ENCODE data around the gene DVL1. TPM values are rescaled to one million over a fixed set of nuclear protein-coding genes. Genes with fewer than 3 reads are reported as not detected.

DVL1 gene
- polyA plus RNA-seq, 3 donors = 23.6 to 45.9 (median 42.6) TPM

DNA sequence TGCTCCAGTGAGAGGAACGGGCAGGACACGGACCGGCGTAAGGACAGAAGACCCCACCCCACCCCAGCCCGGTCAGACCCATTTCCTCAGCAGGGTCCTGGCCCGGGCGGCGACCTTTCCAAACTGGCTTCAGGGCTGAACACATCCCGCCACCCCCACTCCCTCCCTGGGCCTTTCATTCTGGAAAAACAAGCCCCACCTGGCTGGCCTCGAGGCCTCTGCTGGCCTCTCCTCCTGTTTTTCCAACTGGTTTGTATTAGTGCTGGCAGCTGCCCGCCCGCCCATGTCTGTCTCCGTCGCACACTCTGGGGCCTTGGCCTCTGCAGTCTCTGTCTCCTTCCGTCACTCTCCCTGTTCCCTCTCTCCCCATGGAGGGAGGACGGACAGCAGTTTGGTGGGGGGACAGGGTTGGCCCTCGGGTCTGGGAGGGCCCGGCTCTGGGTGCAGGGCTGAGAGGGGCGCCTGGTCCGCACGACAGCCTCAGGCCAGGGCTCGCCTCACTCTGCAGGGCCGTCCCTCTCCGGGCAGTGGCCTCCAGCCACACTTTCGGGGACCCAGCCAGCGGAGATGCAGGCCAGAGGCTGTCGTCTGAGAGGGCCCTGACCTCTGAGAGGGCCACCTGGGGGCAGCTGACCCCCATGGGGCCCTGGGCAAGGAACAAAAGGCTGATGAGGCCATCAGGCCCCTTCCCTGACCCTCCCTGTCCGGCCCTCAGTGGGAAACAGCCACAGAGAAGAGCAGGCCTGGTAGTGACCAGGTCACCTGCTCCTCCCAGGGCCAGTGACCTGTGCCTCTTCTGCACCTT is 10.6 kb upstream of the DVL1 start:
- peak in 2 of 11 donors; percentile 51 to 65 for DNase-seq (ENCODE audit: extremely low read depth in 1 of 11, low read depth in 9 of 11, low spot score in 4 of 11)

GRCh38 chr1:1359308-1359663 is 10.1 kb upstream of the DVL1 start:
- DNase-seq (ENCODE audit: extremely low read depth in 1 of 11, low read depth in 9 of 11, low spot score in 4 of 11) = no peak

DNA sequence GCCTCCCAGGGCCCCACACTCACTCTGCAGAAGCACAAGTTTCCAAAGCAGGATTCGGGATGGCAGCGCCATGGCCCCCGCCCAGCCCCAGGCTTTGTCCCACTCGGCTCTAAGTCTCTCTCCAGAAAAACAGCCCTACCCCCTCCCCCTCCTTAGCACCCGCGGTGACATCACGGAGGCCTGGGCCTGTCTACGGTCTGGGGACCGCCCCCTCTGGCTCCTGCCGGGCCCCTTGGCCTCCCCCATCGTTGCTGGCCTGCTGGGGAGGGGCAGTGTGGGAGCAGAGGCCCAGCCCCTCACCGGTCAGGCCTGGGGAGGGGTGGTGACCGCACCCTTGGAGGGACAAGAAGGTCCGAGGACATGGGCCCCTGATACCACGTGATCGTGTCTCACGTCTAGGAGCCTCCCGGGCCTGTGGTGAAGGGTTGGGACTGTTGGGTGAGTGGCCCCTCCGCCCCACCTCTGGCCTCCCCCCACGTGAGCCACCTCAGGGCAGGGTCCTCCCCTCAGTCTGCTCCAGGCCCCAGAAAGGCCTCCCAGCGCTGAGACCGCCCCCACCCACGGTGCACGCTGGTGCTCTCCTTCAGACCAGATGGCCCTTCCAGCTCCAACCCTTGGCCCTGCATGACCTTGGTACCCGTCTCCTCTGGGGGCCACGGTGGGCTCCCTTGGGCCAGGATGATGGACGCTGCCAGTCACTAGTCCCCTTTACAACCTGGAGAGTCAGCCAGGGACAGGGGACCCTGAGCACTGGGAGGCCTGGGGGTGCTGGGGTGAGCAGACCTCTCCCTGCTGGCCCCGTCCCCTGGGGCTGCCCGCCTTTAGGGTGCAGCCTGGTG is 9.4 kb upstream of the DVL1 start, which contains the start of gene MXRA8:
Gene MXRA8 (minus strand): TSS at position 123 of the 839 bp plus-strand sequence. CDS start 51 bp downstream, at position 72.
- peak in 5 of 11 donors; percentile 57 to 80 (median 61) for DNase-seq (ENCODE audit: extremely low read depth in 1 of 11, low read depth in 9 of 11, low spot score in 4 of 11)

- DNase-seq (ENCODE audit: extremely low read depth in 1 of 11, low read depth in 9 of 11, low spot score in 4 of 11) = no peak
Measured at GRCh38 chr1:1357871-1358432, 8.7 kb upstream of the DVL1 start.

GRCh38 chr1:1356796-1357401 is 7.7 kb upstream of the DVL1 start:
- DNase-seq (ENCODE audit: extremely low read depth in 1 of 11, low read depth in 9 of 11, low spot score in 4 of 11) = no peak

GRCh38 chr1:1356166-1356795 is 7.1 kb upstream of the DVL1 start:
- no peak for DNase-seq (ENCODE audit: extremely low read depth in 1 of 11, low read depth in 9 of 11, low spot score in 4 of 11)

DNA sequence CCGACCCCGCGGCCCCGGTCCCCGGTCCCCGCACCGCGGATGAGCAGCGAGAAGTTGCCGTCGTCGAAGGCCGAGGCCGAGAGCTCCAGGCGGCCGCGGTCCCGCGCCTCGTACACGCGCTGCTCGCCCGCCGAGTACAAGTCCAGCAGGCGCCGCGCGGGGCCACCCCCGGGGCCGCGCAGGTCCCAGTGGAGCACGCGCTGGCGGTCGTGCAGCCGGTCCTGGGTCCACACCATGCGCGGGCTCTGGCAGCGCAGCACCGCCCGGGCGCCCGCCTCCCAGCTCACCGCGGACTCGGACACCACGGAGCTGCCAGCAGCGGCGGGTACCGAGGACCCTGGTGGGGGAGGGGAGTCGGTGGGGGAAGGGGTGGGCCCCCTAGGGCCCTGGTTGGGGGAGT is 6.2 kb upstream of the DVL1 start:
- DNase-seq (ENCODE audit: extremely low read depth in 1 of 11, low read depth in 9 of 11, low spot score in 4 of 11) = peak in 1 of 11 donors; percentile 51

DNA sequence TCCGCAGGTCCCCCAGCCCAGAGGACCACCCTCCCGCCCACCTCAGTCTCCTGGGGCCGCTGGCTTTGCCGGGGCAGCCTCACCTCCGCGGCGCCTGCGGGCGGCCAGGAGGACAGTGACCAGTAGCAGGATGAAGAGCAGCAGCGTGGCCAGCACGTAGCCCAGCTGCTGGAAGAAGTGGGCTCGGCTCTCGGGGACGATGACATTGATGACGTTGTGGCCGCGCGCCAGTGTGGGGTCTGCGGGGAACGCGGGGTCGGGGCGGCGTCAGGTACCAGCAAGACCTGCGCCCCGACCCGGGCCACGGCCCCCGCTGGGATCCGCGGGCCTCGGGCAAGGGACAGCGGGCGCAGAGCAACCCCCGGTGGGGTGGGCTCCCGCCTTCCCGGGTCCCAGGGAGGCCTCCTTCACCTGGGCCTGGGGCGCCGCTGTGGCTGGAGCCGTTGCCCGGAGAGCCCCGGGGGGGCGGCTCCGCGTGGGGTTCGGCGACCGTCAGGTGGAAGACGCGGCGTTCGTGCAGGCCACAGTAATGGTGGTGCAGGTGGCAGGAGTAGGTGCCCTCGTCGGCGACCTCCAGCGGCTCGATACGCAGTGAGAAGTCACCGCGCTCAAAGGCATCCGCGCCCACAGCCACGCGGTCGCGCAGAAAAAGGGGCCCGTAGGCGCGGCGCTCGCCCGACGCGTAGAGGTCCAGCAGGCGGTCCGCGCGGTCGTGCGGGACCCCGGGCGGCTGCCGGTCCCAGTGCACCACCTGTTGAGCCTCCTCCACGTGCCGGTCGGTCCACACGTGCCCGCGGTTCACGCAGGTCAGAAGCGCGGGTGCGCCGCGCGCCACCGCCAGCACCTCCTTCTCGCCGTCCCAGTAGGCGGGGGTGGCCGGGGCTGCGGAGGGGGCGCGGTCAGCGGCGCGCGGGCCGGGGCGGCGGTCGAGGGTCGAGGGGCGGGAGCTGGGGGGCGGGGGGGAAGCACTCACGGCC is 5.3 kb upstream of the DVL1 start:
- no peak for DNase-seq (ENCODE audit: extremely low read depth in 1 of 11, low read depth in 9 of 11, low spot score in 4 of 11)

GRCh38 chr1:1353389-1354151 is 4.4 kb upstream of the DVL1 start:
- DNase-seq (ENCODE audit: extremely low read depth in 1 of 11, low read depth in 9 of 11, low spot score in 4 of 11) = no peak

DNA sequence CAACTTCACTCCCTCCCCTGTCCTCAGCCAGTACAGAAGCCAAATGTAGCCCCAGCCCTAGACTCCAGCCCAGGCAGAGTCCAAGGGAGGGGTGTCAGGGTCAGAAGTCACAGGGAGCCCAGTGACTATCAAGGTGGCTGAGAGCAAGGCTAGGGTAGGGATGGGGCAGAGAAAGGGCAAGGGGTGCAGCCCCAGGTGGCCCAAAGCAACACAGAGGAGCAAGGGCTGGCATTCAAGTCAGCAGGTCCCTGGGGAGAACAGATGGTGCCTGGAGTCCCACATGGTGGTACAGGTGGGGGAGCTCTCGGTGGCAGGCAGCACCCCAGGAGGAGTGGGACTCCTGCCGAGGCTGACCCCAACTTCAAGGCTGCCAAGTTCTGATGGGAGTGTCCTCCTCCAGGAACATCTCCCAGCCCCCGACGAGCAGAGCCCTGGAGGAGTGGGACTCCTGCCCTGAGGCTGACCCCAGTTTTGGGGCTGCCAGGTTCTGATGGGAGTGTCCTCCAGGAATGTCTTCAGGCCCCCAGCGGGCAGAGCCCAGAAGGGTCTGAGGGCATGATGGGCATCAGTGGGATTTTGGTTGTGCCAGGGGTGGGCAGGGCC is 3.7 kb upstream of the DVL1 start:
- DNase-seq (ENCODE audit: extremely low read depth in 1 of 11, low read depth in 9 of 11, low spot score in 4 of 11) = no peak

DNA sequence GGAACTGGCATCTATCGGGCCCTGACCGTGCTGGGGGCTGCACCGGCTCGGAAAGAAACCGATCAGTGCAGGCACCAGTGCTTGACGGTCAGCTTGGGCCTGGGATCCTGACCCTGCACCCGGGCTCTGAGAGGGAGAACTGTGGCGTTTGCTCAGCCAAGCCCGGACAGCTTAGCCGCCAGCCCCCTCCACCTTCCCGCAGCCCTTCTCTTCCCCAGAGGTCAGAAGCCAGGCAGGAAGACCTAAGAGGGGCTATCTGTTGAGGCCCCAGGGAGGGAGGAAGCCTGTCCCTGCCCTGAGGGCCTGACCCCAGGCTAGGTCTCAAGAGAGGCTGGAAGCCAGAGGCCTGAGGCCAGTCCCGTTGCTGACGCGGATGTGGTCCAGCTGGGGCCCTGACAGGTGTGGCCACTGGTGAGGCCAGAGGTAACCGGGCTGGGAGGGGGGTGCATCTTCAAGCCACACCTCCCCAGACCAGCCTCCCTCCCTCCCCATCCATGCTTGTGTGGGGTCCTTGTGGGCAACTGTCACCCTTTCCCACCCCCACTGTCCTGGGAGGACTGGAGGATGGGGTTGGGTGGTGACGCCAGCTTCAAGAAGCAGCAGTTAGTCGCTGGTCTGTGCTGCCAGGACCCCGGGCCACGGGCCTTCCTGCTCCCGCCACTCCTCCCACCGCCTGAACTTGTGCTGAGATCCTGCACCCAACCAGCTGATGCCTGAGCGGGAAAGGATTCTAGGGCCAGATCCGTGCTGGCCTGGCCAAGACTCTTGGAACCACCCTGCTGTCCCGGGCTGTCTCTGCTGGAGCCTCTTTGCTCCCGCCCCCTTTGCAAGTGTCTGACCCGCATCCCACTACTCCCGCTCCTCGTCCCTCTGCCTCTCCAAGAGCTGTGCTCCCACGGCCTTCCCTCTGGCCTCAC is 2.6 kb upstream of the DVL1 start:
- no peak for DNase-seq (ENCODE audit: extremely low read depth in 1 of 11, low read depth in 9 of 11, low spot score in 4 of 11)

- no peak for DNase-seq (ENCODE audit: extremely low read depth in 1 of 11, low read depth in 9 of 11, low spot score in 4 of 11)
Measured at GRCh38 chr1:1348420-1349255, 580 bp downstream of the DVL1 start.

DNA sequence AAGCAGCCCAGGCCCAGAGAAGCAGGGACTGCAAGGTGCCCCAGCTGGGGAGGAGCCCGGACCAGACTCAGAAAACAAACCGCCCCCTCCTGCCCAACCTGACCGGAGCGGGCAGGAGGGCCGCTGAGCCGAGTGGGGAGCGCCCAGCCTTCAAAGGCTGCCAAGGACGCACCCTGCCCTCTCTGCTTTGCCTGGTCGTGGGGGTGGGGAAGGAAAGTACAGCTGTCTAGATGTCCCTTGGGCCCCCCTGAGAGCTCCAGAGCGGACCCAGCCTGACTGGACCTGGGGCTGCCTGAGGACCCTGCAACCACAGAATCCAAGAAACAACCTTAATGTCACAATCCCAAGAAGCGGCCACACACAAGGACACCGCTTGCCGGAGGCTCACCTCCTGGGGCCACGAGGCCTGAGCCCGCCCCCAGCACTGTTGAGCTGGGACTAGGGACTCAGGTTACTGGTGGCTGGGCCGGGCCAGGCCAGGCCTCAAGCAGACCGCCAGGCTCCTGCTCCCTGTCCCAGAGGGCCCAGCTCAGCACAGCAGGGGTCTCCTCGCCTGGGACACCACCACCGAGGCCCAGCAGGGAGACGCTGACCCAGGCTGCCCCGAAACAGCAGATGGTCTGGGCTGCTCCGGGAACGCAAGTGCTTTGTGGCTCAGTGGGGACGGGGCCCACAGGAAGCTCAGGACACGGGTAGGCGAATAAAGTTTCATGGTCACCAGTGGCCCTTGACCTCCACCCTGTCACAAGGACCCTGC is 1.4 kb downstream of the DVL1 start:
- no peak for DNase-seq (ENCODE audit: extremely low read depth in 1 of 11, low read depth in 9 of 11, low spot score in 4 of 11)

GRCh38 chr1:1347026-1347595 is 2.1 kb downstream of the DVL1 start:
- DNase-seq (ENCODE audit: extremely low read depth in 1 of 11, low read depth in 9 of 11, low spot score in 4 of 11) = no peak
